ENCODE data around the gene ETV4.
A peak's percentile ranks its signal among the peaks of the same experiment; 100 is the strongest.

ETV4 gene

DNA sequence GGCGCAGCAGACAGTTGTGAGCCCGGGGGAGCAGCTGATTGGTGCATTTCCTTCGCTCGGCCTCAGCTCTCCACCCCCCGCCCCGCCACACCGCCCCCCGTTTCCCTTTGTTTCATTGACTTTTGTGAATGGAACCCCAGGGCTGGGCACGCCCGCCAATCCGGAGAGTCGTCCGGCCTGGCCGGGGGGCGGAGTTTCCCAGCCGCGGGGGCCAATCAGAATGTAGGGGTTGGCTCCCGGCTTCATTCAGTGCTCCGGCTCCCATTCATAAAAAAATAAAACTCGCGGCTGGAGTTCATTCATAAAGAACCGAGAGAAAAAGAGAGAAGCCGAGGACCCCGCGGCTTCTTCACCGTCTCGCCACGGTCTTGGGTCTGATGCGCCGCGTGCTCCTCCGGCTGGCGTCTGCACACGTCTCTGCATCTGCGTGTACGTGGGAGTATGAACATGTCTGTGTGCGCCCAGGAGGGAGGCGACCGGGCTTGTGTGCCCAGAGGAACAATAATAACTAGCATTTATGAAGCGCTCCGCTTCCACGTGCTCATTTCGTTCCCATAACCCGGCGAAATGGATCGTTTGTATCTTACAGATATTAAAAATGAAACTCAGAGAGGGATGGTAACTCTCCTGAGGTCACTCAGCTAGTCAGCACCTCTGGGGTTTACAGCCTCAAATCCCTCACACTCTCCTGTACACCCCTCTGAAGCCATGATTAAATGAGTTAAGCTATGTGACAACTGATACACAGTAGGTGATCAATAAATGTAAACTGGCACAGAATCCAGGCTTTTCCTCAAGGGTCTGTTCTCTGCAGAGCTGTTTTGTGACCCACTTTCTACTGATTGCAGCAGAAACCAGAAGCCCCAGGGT, at the start of gene ETV4:
Gene ETV4, minus strand, starts transcription at position 22 of the 870 bp plus-strand sequence. CDS start 723 bp downstream, outside the sequence.
- Mint-ChIP-seq H3K4me1 (peaks cover 26% of the 10 kb centered on the region), H3K27ac (peak within 1 kb of the TSS; percentile 70 to 77), H3K4me3 (peak within 1 kb of the TSS; percentile 89 to 95)

DNA sequence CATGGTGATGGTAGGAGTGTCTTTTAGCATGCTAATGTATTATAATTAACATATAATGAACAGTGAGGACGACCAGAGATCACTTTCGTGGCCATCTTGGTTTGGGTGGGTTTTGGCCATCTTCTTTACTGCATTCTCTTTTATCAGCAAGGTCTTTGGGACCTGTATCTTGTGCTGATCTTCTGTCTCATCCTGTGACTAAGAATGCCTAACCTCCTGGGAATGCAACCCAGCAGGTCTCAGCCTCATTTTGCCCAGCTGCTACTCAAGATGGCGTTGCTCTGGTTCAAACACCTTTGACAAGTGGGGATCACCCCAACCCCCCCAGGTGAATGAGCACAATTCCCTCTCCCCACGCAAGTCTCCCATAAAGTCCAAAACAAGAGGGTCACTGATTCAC, 49.3 kb upstream of the ETV4 start:
- H3K27ac Mint-ChIP-seq: no peak overlapping the region
- H3K9me3 Mint-ChIP-seq: no peaks in the 10 kb centered on the region
- DNase-seq (no peak), ATAC-seq (no peak)
- no peak overlapping the region for H3K4me3 Mint-ChIP-seq
- H3K4me1 Mint-ChIP-seq: no peaks in the 10 kb centered on the region
- no peaks in the 10 kb centered on the region for H3K27me3 Mint-ChIP-seq

More for the DNA sequence above, at the start of gene ETV4:
- peak; percentile 92 to 93 for DNase-seq
- Mint-ChIP-seq H3K9me3 (no peaks in the 10 kb centered on the region), H3K27me3 (peaks cover 82% of the 10 kb centered on the region)
- peak; percentile 92 for ATAC-seq

DNA sequence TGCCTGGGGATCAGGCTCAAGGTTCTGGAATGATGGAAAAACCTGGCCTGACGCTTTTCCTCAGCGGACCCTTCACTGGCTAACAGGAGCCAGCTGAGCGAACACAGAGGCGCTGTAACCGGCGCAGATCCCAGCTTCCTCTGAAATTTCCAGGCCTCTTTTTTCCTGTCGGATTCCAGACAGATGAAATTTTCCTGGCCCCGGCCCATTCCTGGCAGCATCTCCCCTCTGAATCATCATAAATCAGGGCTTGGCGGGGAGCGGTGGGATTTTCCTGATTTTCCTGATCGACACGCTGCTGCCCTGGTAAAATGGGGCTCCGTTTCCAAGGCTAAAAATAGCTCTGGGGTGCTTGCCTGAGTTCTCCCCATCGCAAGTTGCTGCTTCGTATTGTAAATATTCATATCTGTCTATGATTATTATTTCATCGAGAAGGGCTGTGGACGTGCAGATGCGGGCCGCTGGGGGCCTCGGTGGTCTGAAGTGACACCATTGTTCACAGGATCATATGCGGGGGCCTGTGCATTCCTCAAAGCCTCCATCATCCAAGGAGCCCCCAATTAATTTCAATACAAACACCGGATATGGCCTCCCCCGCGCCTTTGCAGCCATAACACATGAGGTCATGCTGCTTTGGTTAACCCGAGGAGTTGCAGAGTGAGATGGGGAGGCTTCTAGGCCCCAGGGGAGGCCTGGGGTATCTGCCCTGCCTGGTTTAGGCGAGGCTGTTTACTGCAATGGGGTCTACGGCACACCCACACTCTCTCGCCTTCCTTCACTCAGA, 45.8 kb upstream of the ETV4 start:
- no peak overlapping the region for H3K27ac Mint-ChIP-seq
- no peak overlapping the region for H3K4me3 Mint-ChIP-seq
- no peak for ATAC-seq
- no peaks in the 10 kb centered on the region for H3K9me3 Mint-ChIP-seq
- H3K4me1 Mint-ChIP-seq: no peaks in the 10 kb centered on the region
- no peaks in the 10 kb centered on the region for H3K27me3 Mint-ChIP-seq
- no peak for DNase-seq

DNA sequence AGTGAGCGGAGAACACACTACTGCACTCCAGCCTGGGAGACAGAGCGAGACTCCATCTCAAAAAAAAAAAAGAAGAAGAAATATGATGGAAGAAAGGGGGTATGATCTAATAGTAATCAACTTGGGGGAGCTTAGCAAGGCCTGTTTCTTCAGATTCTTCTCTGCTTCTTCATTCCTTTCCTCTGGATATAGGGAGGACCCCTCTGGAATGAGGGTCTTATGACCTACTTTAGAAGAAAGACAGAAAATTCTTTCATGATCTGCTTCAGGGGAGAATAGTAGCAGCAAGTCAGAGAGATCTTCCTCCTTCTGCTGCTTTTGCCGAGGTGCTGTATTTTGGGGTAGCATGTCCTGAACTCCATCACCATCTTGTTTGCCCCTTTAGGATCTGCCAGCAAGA, 44.9 kb upstream of the ETV4 start:
- no peaks in the 10 kb centered on the region for H3K4me1 Mint-ChIP-seq
- DNase-seq (no peak), ATAC-seq (no peak)
- H3K4me3 Mint-ChIP-seq: no peak overlapping the region
- no peak overlapping the region for H3K27ac Mint-ChIP-seq
- no peaks in the 10 kb centered on the region for H3K27me3 Mint-ChIP-seq
- no peaks in the 10 kb centered on the region for H3K9me3 Mint-ChIP-seq

DNA sequence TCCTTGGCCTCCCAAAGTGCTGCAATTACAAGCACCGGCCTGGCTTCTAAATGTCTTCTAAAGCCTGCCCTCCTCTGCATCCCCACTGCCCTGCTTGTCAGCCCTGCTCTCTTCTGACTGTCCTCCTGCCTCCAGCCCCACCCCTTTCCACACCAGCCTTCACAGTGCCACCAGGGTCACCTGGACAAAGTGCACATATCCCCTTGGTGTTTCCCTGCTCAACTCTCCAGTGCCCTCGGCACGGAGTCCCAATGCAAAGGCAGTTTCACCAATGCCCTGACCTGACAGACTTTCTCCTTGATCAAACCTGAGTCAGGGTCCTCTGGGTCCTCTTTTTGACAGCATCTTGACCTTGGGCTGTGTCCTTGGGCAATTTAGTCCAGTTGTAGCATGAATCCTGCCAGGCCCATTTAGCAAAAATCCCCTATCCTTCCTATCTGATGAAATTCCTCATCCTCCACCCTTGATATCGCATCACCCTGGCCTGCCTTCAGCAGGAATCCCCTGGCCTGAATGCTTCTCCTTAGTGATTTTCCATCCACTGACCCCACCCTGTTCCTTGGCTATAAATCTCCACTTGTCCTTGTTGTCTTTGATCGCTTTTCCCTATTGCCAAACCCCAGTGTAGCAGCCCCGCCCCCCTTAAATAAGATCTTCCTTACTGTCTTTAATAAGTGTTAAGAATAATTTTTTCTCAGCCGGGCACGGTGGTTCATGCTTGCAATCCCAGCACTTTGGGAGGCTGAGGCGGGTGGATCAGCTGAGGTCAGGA, 42.7 kb upstream of the ETV4 start:
- H3K4me1 Mint-ChIP-seq: no peaks in the 10 kb centered on the region
- peaks cover 1% of the 10 kb centered on the region for H3K27me3 Mint-ChIP-seq
- H3K27ac Mint-ChIP-seq: peak overlapping the region in 1 of 2 donors; percentile 14
- DNase-seq: no peak
- ATAC-seq: no peak
- H3K4me3 Mint-ChIP-seq: no peak overlapping the region
- no peaks in the 10 kb centered on the region for H3K9me3 Mint-ChIP-seq

DNA sequence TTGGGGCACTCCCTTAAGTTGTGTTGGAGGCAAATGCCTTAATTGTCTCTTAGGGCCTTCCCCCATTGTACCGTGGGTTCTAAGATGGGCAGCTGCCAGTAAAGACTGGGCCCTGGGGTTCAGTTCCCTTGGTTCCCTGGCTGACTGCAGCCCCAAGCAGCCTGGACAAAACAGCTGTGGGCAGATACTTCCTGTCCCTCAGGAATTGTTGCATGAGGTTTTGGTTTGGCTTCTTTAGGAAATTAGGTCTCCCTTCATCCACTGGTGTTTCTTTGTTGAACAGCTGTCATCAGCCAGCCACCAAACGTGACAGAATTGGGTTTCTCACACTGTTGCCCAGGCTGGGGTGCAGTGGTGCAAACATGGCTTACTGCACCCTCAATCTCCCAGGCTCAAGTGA, 42.0 kb upstream of the ETV4 start:
- ATAC-seq (no peak), DNase-seq (no peak)
- H3K27ac Mint-ChIP-seq: no peak overlapping the region
- no peaks in the 10 kb centered on the region for H3K9me3 Mint-ChIP-seq
- H3K4me1 Mint-ChIP-seq: no peaks in the 10 kb centered on the region
- peaks cover 8% of the 10 kb centered on the region for H3K27me3 Mint-ChIP-seq
- H3K4me3 Mint-ChIP-seq: no peak overlapping the region

DNA sequence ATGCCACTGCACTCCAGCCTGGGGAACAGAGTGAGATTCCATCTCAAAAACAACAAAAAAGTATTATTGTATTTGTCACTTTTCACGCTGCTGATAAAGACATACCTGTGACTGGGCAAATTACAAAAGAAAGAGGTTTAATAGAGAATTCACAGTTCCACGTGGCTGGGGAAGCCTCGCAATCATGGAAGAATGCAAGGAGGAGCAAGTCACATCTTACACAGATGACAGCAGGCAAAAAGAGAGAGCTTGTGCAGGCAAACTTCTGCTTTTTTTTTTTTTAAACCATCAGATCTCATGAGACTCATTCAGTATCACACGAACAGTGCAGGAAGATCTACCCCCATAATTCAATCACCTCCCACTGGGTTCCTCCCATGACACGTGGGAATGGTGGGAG, 41.5 kb upstream of the ETV4 start:
- H3K27ac Mint-ChIP-seq: no peak overlapping the region

DNA sequence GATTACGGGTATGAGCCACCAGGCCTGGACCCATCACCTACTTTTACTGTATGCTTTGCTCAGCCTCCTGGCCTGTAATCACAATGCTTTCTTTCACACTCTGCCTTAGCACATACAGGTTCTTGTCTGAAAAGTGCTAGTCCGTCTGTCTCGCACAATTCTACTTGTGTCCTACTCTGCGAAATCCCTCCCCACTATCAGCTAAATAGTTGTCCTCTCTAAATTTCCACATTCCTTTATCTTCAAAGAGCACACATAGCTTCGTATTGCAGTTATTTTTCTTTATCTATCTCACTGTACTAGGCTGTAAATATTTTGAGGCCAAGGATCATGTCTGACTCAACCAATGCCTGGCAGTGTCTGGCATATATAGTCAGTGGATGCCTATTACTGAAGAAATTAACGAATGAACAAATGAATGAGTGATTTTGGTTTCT, 38.5 kb upstream of the ETV4 start:
- Mint-ChIP-seq H3K27ac (no peak overlapping the region), H3K9me3 (no peaks in the 10 kb centered on the region), H3K4me1 (peaks cover 2% of the 10 kb centered on the region), H3K27me3 (peaks cover 8% of the 10 kb centered on the region), H3K4me3 (no peak overlapping the region)
- ATAC-seq (no peak), DNase-seq (no peak)

More for the DNA sequence above, 41.5 kb upstream of the ETV4 start:
- H3K4me1 Mint-ChIP-seq: no peaks in the 10 kb centered on the region
- H3K27me3 Mint-ChIP-seq: peaks cover 8% of the 10 kb centered on the region
- no peak overlapping the region for H3K4me3 Mint-ChIP-seq
- no peak for DNase-seq
- H3K9me3 Mint-ChIP-seq: no peaks in the 10 kb centered on the region
- ATAC-seq: no peak

DNA sequence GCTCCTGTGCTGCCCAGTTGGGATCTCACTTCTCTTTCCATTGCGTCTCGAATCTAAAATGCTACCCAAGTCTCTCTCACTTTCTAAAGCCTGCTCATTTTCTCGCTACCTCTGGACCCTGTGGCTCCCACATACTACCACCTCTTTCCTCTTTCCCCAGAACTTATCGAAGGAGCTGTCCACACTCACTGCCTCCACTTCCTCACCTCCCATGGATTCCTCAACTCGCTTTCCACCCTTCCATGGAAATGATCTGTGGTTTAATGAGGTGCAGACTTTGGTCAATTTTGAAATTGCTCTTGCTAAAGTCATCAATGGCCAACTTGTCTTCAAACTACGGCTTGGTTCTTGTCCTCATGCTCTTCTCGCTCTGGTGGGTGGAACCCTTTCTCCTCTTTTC, 37.2 kb upstream of the ETV4 start:
- ATAC-seq: no peak
- Mint-ChIP-seq H3K27me3 (peaks cover 8% of the 10 kb centered on the region), H3K4me1 (peaks cover 15% of the 10 kb centered on the region), H3K9me3 (no peaks in the 10 kb centered on the region), H3K4me3 (no peak overlapping the region), H3K27ac (no peak overlapping the region)
- DNase-seq: no peak

DNA sequence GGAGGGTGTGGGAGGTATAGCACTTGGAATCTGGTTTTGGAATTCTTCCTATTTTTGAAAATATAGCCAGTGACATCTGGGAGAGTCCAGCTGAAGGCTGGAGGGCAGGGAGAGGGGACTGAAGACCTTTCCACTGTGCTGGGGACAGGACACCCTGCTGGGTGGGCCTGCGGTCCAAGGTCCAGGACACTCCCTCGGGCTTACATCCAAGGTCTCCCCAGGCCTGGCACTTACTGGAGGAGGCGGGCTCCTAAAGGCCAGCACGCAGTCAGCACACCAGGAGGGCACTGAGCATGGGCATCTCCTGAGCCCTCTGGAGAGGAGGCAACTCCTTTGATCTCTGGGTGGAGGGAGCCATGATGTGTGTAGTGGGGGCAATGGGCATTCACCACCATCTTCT, 35.5 kb upstream of the ETV4 start:
- Mint-ChIP-seq H3K9me3 (no peaks in the 10 kb centered on the region), H3K27me3 (peaks cover 8% of the 10 kb centered on the region), H3K27ac (no peak overlapping the region), H3K4me3 (no peak overlapping the region), H3K4me1 (peaks cover 17% of the 10 kb centered on the region)
- DNase-seq: no peak
- ATAC-seq: no peak

DNA sequence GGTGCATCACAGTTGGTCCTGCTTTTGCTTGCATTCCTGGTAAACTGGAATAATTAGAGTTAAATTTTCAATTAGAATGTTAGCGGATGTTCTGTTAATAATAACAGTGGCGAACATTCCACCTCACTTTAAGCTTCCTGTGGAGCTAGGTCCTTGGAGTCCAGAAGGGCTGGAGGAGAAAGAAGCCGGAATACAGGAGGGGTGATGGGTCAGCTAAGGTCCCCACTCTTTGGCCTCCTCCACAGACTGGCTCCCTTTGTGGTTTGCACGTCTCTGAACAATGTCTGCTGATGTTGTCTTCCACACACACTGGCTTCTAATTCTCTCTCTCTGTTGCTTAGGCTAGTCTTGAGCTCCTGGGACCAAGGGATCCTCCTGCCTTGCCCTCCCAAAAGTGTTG, 35.0 kb upstream of the ETV4 start:
- H3K9me3 Mint-ChIP-seq: no peaks in the 10 kb centered on the region
- peaks cover 17% of the 10 kb centered on the region for H3K4me1 Mint-ChIP-seq
- DNase-seq (no peak), ATAC-seq (no peak)
- no peak overlapping the region for H3K4me3 Mint-ChIP-seq
- H3K27ac Mint-ChIP-seq: no peak overlapping the region
- H3K27me3 Mint-ChIP-seq: peaks cover 8% of the 10 kb centered on the region

DNA sequence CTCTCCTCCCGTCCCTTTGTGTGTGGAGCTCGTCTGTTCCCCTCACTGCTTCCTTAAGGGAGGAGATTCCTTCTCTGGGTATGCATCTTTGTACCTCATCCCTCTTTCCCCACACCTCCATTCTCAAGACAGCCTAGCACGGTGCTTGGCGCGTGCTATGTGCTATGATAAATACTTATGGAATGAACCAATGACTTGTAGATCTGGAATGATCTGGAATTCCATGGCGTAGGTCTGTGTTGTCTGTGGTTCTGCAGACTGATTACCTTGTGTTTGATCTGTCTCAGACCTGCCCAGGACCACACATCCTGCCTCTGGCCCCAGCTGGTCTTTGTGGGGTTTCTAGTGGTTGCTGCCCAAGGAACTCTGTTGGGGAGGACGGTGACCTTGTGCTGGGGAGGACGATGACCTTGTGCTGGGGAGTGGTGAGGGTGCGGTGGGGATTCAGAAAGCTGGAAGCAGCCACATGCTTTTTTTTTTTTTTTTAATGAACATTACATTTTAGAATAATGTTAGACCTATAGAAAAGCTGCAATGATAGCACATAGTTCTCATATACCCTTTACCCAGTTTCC, 33.5 kb upstream of the ETV4 start:
- peaks cover 8% of the 10 kb centered on the region for H3K27me3 Mint-ChIP-seq
- ATAC-seq: no peak
- no peaks in the 10 kb centered on the region for H3K9me3 Mint-ChIP-seq
- DNase-seq: no peak
- H3K27ac Mint-ChIP-seq: peak overlapping the region; percentile 6 to 94
- no peak overlapping the region for H3K4me3 Mint-ChIP-seq
- peaks cover 17% of the 10 kb centered on the region for H3K4me1 Mint-ChIP-seq

DNA sequence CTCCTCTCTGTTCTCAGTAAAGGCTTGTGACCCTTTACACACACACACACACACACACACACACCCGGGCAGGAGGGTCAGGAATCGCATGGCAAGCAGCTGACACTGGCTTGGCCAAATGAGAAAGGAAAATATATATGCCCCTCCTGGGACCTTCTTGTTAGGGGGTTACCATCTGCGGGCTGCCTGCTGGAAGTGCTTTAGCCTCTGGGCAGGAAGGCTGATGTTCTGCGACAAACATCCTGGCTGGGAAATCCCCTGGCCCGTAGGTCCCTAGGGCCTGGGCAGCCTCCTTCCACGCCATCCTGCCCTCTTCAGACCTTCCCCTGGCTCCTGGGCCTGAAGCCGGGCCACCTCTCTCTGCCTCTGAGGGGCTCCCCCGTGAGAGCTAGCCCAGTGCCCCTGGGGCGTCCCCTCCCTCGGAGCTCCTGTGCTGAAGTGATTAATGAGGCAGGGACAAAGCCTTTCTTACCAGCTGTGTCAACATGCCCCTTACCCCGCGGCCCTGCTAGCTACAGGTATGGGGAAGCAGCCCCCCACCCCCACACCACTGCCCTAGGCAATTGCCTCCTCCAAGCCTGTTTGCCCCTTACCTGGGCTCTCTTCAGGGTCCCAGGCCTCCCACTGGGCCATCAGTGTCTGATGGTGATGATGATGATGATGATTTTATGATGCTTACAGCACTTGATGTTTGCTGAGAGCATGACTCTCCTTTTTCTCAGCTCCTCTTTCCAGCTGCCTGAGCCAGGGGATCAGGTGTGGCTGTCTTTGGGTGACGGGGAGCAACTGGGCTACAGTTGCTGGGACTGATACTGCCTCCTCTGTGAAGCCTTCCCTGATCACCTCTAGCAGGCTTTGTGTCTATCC, 32.8 kb upstream of the ETV4 start:
- ATAC-seq: peak; percentile 80
- Mint-ChIP-seq H3K4me1 (peaks cover 17% of the 10 kb centered on the region), H3K27ac (peak overlapping the region; percentile 84 to 94), H3K9me3 (no peaks in the 10 kb centered on the region), H3K4me3 (peak overlapping the region in 1 of 2 donors; percentile 19), H3K27me3 (peaks cover 7% of the 10 kb centered on the region)
- peak; percentile 16 to 42 for DNase-seq

DNA sequence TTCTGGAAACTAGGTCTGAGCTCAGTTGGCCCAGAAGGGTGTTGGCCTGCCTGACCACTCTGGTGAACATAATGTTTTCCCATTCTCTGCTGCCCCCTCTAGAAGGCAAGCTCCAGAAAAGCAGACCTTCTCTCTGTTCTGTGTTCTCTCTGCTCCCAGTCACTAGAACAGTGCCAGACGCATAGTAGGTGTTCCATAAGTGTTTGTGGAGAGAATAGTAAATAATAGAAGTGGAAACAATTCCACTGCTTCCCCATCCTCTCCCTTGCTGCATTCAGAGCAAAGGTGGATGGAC, 32.2 kb upstream of the ETV4 start:
- Mint-ChIP-seq H3K4me3 (peak overlapping the region in 1 of 2 donors; percentile 19), H3K4me1 (peaks cover 17% of the 10 kb centered on the region), H3K27ac (peak overlapping the region in 1 of 2 donors; percentile 94), H3K9me3 (no peaks in the 10 kb centered on the region), H3K27me3 (peaks cover 1% of the 10 kb centered on the region)
- peak in 1 of 2 donors; percentile 7 for DNase-seq
- ATAC-seq: peak; percentile 6

All from stimulated activated naive CD8-positive, alpha-beta T cell treated with anti-CD3 and anti-CD28 coated beads, Interleukin-15, amount 100 ng/mL, for 72 hours (primary cell).